Stimulated activated CD4-positive, alpha-beta T cell treated with anti-CD3 and anti-CD28 coated beads, Interleukin-2, amount 100 ng/mL, for 4 hours (primary cell): ENCODE data around the gene GAL.

Source experiments
- DNase-seq: peaks from one replicate; pipeline ENCODE4 v3.0.0-alpha.2; 2020; ENCODE audit warnings: low read depth

Gene GAL

DNA sequence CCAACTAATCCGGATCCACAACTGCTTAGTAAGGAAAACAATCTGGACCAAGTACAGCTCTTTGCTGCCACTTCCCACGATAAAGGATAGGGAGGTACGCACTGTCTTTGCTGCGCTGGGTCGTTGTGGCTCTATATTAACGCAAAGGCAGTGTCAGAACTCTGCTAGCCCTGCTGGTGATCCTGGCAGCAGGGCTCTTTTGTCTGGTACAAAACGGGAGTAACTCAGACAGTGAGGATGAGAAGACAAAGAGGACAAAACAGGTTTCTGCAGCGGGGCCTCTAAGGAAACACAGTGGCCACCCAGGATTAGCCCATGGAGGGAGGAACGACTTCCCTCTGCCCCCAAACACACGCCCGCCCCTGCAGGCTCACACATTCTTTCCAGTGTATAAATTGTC lies 26.1 kb downstream of the GAL start:
- DNase-seq = no peak

GRCh38 chr11:68711114-68711513 lies 26.8 kb downstream of the GAL start:
- no peak for DNase-seq

DNA sequence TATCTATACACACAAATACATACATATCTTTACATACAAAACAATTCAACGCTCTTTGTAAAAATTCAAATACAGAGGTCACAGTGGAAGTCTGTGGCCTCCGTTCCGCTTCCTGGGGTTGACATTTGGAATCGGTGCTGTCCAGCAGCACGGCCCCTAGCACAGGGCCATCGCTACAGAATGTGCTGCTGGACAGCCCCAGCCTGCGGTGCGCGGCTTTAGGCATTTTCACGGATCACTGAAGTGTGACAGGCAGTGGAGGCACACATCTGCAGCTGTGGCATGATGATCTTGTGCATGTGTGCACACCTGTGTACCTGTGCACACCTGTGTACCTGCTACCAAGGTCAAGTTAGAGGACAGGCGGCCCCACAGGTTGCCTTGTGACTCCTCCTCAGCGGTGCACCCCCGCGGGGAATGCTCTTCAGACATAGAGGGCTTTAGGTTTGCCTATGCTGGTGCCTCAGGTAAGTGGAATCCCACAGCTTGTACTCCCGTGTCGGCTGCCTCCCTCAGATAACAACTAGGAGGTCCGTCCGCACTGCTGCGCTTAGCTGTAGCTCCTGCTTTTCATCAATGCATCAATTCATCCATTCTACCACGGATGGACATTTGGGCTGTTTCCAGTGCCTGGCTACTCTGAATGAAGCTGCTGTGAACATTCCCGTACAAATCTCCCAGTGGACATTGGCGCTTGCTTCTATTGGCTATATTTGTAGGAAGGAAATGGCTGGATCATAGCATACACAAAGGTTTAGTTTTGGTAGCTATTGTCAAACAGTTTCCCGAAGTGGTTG lies 29.9 kb downstream of the GAL start:
- DNase-seq = no peak

- no peak for DNase-seq
Observed at GRCh38 chr11:68715456-68716122, 31.2 kb downstream of the GAL start.

DNA sequence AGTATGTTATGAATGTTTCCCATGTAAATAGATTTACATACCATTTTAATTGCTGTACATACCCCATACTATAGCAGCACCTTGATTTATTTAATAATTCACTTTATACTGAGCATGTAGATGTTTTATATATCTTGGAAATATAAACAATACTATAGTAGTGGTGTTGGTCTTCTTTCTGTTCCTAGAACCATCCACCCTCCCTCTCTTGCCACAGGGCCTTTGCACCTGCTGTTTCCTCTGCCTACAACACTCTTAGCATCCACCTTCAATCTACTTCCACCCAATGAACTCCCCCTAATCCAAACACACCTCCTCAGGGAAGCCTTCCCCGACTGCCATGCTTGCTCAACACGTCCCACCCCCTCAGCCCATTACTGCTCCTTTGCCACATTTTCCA lies 36.7 kb downstream of the GAL start:
- DNase-seq = no peak

DNA sequence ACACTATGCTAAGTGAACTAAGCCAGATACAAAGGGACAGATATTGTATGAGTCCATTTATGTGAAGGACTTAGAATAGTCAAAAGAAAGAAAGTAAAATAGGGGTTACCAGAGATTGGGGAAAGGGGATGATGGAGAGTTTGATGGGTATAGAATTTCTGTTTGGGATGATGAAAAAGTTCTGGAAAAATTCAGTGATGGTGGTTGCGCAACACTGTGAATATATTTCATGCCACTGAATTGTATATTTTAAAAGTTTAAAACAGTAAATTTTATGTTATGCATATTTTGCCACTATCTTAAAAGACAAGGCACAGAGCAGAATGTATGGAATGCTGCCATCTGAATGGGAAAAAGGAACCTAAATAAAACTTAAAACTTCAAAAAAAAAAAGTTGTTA lies 37.8 kb downstream of the GAL start:
- no peak for DNase-seq

DNA sequence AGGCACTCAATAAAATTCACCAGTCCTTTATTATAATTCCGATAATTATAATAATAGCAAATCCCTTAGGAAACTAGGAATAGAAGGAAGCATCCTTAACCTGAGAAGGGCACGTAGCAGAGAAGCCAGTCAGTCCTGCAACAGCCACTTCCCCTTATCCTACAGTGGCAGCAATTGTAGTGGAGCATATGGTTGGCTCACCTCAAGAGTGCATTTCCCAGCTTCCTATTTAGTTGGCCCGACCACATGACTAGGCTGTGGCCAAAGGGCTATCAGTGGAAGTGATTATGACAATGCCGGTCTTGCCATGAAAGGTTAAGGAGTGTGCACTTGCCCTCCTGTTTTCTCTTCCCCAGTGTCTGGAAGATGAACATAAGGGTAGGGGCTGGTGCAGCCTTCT lies 39.9 kb downstream of the GAL start:
- no peak for DNase-seq

DNA sequence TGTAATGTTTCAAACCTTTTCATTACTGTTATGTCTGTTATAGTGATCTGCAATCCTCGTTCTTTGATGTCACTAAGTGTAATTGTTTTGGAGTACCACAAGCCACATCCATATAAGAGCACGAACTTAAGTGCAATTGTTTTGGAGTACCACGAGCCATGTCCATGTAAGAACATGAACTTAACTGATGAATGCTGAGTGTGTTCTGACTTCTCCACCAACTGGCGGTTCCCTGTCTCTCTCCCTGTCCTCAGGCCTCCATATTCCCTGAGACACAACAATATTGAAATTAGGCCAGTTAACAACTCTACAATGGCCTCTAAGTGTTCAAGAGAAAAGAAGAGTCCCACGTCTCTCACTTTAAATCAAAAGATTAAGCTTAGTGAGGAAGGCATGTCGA lies 43.4 kb downstream of the GAL start:
- DNase-seq = no peak

DNA sequence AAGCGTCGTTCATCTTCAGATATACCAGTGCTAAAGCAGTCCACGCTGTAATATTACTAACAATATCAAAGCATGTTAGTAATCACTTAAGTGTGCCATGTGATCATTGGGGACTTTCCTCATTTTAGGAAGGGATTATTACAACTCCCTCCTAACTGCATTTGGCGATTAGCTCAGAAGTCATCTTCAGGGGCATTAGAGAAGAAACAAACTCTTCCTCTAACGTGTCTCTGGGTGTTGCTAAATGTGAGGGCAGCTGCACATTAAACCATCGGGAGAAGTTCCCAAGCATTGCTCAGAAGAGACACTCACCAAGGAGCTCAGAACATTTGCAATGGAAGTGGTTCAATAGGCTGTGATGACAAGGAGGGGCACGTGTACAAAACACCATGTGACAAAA lies 49.8 kb downstream of the GAL start:
- no peak for DNase-seq

- no peak for DNase-seq
Observed at GRCh38 chr11:68735125-68735524, 50.8 kb downstream of the GAL start.

DNA sequence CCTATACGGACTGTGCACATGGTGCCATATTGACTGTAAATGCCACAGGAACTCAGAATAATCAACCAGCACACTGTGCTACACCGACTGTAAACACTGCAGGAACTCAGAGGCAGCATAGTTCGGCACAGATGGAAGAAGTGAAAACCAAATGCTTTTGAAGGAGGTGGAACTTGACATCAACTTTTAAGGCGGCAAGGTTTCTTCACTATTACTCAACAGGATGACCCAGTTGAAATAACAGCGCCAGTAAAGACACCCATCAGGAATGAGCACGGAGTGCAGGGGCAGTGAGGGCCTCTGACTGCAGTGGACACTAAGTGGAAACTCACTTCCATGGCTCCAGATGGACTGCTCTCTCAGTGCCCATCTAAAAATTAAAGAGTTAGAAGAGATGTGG lies 51.3 kb downstream of the GAL start:
- no peak for DNase-seq
